HFFc6 (cell line): ENCODE data around the gene SUSD6. TPM values are rescaled to one million over a fixed set of nuclear protein-coding genes. Genes with fewer than 3 reads are reported as not detected.

Source experiments
- DNase-seq: peaks from one replicate; pipeline ENCODE4 v3.0.0-alpha.2; 2018
- H3K27ac Mint-ChIP-seq: 2 replicates; pipeline ENCODE4 v1.8.0; 2020; ENCODE audit warnings: mild to moderate bottlenecking, mixed read lengths
- H3K27me3 Mint-ChIP-seq: 2 replicates; pipeline ENCODE4 v1.8.0; 2021; ENCODE audit warnings: mild to moderate bottlenecking, moderate library complexity, mixed read lengths; ENCODE audit not compliant: insufficient read depth
- H3K36me3 Mint-ChIP-seq: 2 replicates; pipeline ENCODE4 v1.8.0; 2021; ENCODE audit warnings: low read depth, mixed read lengths
- H3K4me1 Mint-ChIP-seq: 2 replicates; pipeline ENCODE4 v1.8.0; 2020; ENCODE audit warnings: low read depth, mixed read lengths
- H3K4me3 Mint-ChIP-seq: 2 replicates; pipeline ENCODE4 v1.8.0; 2020; ENCODE audit warnings: mild to moderate bottlenecking, moderate library complexity, mixed read lengths
- H3K9me3 Mint-ChIP-seq: 2 replicates; pipeline ENCODE4 v1.8.0; 2020; ENCODE audit warnings: mild to moderate bottlenecking, mixed read lengths
- CTCF ChIP-seq: fragments of 200-600 bp; sonication (generic); IDR thresholded peaks from 2 replicates; pipeline ENCODE4 v1.5.0; 2021; ENCODE audit warnings: antibody characterized with exemption, mild to moderate bottlenecking
- total RNA-seq, 6 experiments: library from RNA; stranded (reverse); fragmentation: NEBNext Ultra II Directional; extraction: Animal tissue kit (Norgen Biotek cat#: 25700); gene quantifications; 2 replicates in 1 of 6; 3 replicates in 5 of 6; pipeline ENCODE4 v1.2.3, GENCODE V29; 2021

Gene SUSD6
- total RNA-seq, 6 experiments from 2014 or later, result 15.8 to 21.8 (median 17.9) TPM

GRCh38 chr14:69606258-69607184 is 4.9 kb upstream of the SUSD6 start:
- no peak for TF ChIP-seq CTCF
- H3K27ac Mint-ChIP-seq, result no peak overlapping the region
- H3K9me3 Mint-ChIP-seq, result no peaks in the 10 kb centered on the region
- no peak for DNase-seq
- H3K27me3 Mint-ChIP-seq, result no peaks in the 10 kb centered on the region; the same call in 1 of the 2 replicates
- H3K36me3 Mint-ChIP-seq, result no peaks in the 10 kb centered on the region
- H3K4me1 Mint-ChIP-seq, result peaks cover 14% of the 10 kb centered on the region
- no peak overlapping the region for H3K4me3 Mint-ChIP-seq

GRCh38 chr14:69610020-69610873 is 1.1 kb upstream of the SUSD6 start:
- peak overlapping the region; percentile 96 for H3K27ac Mint-ChIP-seq
- no peak for TF ChIP-seq CTCF
- H3K9me3 Mint-ChIP-seq, result no peaks in the 10 kb centered on the region
- H3K4me1 Mint-ChIP-seq, result peaks cover 39% of the 10 kb centered on the region
- no peaks in the 10 kb centered on the region; the same call in 1 of the 2 replicates for H3K27me3 Mint-ChIP-seq
- no peak for DNase-seq
- H3K36me3 Mint-ChIP-seq, result no peaks in the 10 kb centered on the region
- H3K4me3 Mint-ChIP-seq, result peak overlapping the region; percentile 96

- TF ChIP-seq CTCF, result no peak
- peaks cover 44% of the 10 kb centered on the region for H3K4me1 Mint-ChIP-seq
- peak overlapping the region; percentile 96 for H3K4me3 Mint-ChIP-seq
- H3K9me3 Mint-ChIP-seq, result no peaks in the 10 kb centered on the region
- peak; percentile 17 for DNase-seq
- H3K36me3 Mint-ChIP-seq, result no peaks in the 10 kb centered on the region
- peak overlapping the region; percentile 96 for H3K27ac Mint-ChIP-seq
- no peaks in the 10 kb centered on the region; the same call in 1 of the 2 replicates for H3K27me3 Mint-ChIP-seq
Measured at GRCh38 chr14:69610874-69611171, 573 bp upstream of the SUSD6 start.

- no peaks in the 10 kb centered on the region; the same call in 1 of the 2 replicates for H3K27me3 Mint-ChIP-seq
- peak overlapping the region; percentile 90 for H3K4me3 Mint-ChIP-seq
- no peak for TF ChIP-seq CTCF
- no peaks in the 10 kb centered on the region for H3K36me3 Mint-ChIP-seq
- peaks cover 58% of the 10 kb centered on the region for H3K4me1 Mint-ChIP-seq
- DNase-seq, result no peak
- H3K9me3 Mint-ChIP-seq, result no peaks in the 10 kb centered on the region
- H3K27ac Mint-ChIP-seq, result peak overlapping the region; percentile 84
Measured at GRCh38 chr14:69612014-69612782, 802 bp downstream of the SUSD6 start.

- H3K9me3 Mint-ChIP-seq, result no peaks in the 10 kb centered on the region
Measured at GRCh38 chr14:69612783-69613130, 1.4 kb downstream of the SUSD6 start.

More at GRCh38 chr14:69612783-69613130, 1.4 kb downstream of the SUSD6 start:
- no peaks in the 10 kb centered on the region for H3K36me3 Mint-ChIP-seq
- TF ChIP-seq CTCF, result peak; percentile 42
- no peaks in the 10 kb centered on the region; the same call in 1 of the 2 replicates for H3K27me3 Mint-ChIP-seq
- peak overlapping the region; percentile 84 for H3K27ac Mint-ChIP-seq
- peak; percentile 9 for DNase-seq
- peak overlapping the region; percentile 90 for H3K4me3 Mint-ChIP-seq
- peaks cover 64% of the 10 kb centered on the region for H3K4me1 Mint-ChIP-seq
